Measurements from ENCODE around the gene SOX9. TPM values are rescaled to one million over a fixed set of nuclear protein-coding genes. Genes with fewer than 3 reads are reported as not detected.

Gene SOX9
- total RNA-seq, 2 donors from 2014 or later = not detected

DNA sequence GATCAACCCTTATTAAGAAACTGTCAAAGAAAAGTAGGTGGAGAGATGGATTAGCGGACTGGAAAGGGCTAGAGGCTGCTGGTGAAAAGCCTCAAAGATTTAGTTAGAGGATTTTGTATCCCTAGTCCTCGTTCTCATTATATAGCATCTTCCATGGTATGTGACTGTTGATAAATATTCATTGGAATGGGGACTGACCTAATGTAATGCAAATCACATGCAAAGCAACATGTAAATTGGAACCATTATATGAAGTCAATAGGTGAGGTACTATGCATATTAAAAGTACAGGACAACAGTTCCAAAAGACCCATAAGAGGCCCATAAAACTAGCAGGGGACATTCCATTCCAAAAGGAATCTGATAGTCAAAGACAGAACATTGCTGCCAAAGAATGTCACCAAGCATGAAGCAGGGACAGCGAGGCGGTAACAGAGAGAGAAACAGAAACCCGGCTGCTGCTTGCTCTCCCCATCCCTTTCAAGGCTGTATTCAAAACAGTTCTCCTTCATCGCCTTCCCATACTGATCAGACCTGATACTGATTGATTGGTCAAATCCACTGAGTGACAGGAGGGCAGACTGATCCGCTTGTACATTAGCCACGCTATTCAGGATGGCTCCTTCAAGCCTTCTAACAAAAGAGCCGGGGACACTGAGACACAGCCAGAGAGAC, 44.5 kb downstream of the SOX9 start:
- Mint-ChIP-seq H3K4me1 (ENCODE audit: low read depth) (no peaks in the 10 kb centered on the region), H3K4me3 (no peak overlapping the region), H3K27ac (no peak overlapping the region), H3K36me3 (ENCODE audit: insufficient read depth in 2 of 2) (no peaks in the 10 kb centered on the region), H3K27me3 (ENCODE audit: low read depth) (no peaks in the 10 kb centered on the region), H3K9me3 (peaks cover 3 to 5% of the 10 kb centered on the region in 2 donors)
- ATAC-seq (replicated peaks in 1 of 2) (no peak), DNase-seq (no peak)

DNA sequence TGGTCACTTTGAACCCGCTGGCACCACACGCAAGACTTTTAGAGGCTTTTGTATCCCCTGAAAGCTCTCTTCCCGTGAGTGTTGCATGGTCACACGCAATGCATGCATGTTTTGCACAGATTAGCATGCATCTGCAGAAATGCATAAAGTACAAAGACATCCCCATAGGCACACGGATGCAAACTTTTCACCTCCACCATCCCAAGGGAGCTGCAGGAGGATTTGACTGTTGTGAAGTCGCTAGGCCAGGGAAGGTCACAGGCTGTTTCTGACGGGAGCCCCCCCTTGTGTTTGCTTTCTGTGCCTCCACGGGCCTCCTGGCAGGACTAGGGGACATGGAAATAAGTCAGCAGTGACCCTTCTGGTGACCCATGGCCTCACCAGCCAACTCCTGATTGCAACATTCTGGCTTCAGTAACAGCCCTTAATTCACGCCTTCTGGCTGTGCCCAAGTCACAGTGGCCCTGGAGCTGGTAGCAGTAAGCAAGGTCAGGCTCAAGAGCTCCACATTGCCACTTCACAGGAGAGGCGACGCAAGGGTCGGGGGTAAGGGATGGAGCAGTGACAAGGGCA, 45.1 kb downstream of the SOX9 start:
- no peaks in the 10 kb centered on the region for H3K36me3 Mint-ChIP-seq (ENCODE audit: insufficient read depth in 2 of 2)
- DNase-seq (no peak), ATAC-seq (replicated peaks in 1 of 2) (no peak)
- H3K27ac Mint-ChIP-seq = no peak overlapping the region
- no peaks in the 10 kb centered on the region for H3K27me3 Mint-ChIP-seq (ENCODE audit: low read depth)
- H3K4me3 Mint-ChIP-seq = no peak overlapping the region
- H3K4me1 Mint-ChIP-seq (ENCODE audit: low read depth) = no peaks in the 10 kb centered on the region
- H3K9me3 Mint-ChIP-seq = peaks cover 3% of the 10 kb centered on the region in 2 donors

DNA sequence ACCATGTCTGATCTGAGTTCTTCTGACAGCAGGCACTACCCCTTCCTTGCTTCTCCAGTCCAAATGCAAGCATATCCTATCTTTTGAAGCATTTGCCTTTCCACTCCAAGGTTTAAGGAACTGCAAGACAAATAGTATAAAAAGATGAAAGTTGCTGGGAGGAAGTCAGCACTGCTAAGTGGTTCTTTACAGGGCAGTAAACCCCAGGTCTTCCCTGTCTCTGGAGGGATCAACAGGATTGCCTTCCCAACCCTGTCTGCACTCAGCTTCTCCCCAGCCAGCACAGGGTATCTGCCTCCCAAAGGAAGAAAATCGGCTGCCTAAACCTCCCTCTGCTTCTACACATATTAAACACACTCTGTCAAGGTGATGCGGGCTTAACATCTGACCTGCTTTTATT, 46.8 kb downstream of the SOX9 start:
- no peak overlapping the region for H3K27ac Mint-ChIP-seq
- H3K4me3 Mint-ChIP-seq = no peak overlapping the region
- H3K4me1 Mint-ChIP-seq (ENCODE audit: low read depth) = no peaks in the 10 kb centered on the region
- DNase-seq = no peak
- peaks cover 3% of the 10 kb centered on the region in 2 donors for H3K9me3 Mint-ChIP-seq
- H3K36me3 Mint-ChIP-seq (ENCODE audit: insufficient read depth in 2 of 2) = no peaks in the 10 kb centered on the region
- no peaks in the 10 kb centered on the region for H3K27me3 Mint-ChIP-seq (ENCODE audit: low read depth)
- no peak for ATAC-seq (replicated peaks in 1 of 2)

DNA sequence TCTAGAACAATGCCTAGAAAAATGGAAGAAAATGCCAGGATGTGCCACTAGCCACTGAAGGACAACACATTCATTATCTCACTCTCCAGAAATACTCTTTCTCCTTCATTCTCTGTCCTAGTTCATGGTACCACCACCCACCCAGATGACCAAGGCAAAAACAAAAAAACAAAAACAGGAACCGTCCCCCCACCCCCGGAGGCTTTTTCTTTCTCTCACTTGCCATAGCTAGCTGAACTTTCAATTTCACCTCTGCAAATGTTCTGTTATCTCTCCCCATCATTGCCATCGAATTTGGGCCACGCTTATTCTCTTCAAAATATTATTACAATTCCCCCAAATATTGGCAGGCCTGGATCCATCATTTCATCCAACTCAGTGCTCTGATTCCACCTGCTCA, 49.0 kb downstream of the SOX9 start:
- peaks cover 2 to 3% of the 10 kb centered on the region in 2 donors for H3K9me3 Mint-ChIP-seq
- no peak for DNase-seq
- H3K27me3 Mint-ChIP-seq (ENCODE audit: low read depth) = no peaks in the 10 kb centered on the region
- no peak overlapping the region for H3K27ac Mint-ChIP-seq
- no peaks in the 10 kb centered on the region for H3K4me1 Mint-ChIP-seq (ENCODE audit: low read depth)
- no peak overlapping the region for H3K4me3 Mint-ChIP-seq
- no peaks in the 10 kb centered on the region for H3K36me3 Mint-ChIP-seq (ENCODE audit: insufficient read depth in 2 of 2)
- ATAC-seq (replicated peaks in 1 of 2) = no peak

DNA sequence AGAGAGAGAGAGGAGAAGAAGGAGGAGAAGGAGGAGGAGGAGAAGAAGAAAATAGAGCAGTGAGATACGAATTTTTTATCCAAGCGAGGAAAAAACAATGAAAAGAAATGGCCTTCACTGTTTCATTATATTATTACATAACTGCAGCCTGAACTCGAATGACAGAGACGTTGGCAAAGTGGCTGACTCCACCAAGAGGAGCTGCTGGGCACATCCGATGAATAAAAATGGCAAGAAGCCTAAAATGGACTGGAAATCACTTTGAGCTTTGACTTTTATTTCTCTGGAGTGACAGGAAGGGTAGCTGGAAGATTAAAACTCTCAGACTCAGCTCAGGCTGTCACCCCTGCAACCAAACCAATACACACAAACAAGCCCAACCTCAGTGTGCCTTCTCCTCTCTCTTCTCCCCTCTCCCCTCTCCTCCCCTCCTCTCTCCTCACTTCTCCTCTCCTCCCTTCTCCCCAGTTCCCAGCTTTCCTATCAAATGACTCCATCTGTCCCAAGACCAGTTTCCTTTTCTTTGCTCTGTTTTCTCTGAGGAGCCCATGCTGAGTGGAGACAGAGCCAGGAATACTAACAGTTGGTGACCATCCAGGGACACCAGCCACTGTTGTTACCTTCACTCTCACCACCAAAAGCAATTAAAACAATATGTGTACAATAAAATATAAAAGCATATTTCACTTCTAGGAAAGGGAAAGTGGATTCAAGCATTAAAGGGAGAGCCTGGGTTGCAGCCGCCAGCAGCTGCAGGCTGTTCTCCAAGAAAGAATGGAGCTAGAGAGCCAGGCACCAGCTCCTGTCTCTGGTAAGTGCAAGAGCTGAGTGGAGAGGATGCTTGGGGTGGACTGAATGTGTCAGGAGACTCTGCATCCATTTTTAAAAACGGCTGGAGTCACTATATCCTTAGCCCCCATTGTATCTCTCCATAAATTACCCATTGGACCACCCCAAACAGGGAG, 51.2 kb downstream of the SOX9 start:
- Mint-ChIP-seq H3K9me3 (peaks cover 2 to 3% of the 10 kb centered on the region in 2 donors), H3K27ac (no peak overlapping the region), H3K27me3 (ENCODE audit: low read depth) (no peaks in the 10 kb centered on the region), H3K4me1 (ENCODE audit: low read depth) (no peaks in the 10 kb centered on the region), H3K4me3 (no peak overlapping the region), H3K36me3 (ENCODE audit: insufficient read depth in 2 of 2) (no peaks in the 10 kb centered on the region)
- ATAC-seq (replicated peaks in 1 of 2) (no peak), DNase-seq (no peak)

DNA sequence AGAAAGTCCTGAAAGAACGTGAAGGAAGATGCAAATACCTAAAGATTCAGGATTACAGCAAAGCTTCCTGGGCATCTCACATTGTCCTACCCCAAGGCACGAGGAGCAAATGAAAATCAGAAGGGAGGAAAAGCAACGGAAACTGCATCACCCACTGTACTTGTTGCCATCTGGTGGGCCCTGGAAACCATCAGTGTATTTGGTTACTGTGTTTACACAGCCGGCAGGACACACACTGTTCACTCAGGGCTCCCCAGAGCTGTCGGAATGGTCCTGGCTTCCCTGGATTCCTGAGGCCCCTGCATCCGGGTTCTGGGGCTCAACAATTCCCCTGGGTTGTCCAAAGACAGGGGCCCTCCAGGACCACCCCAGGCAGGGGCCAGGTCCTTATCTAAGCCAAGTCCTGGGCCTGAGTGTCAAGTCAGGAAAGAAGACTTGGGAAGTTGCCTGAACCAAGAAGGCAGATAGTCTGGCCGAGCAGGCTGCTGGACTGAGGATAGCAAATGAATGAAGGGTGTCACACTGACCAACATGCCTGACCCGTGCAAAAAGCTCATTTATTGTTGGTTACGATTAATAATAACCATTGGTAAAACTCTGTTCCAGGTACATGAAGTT, 52.8 kb downstream of the SOX9 start:
- no peak overlapping the region for H3K27ac Mint-ChIP-seq
- peaks cover 0 to 3% of the 10 kb centered on the region in 2 donors for H3K9me3 Mint-ChIP-seq
- no peaks in the 10 kb centered on the region for H3K27me3 Mint-ChIP-seq (ENCODE audit: low read depth)
- ATAC-seq (replicated peaks in 1 of 2) = no peak
- no peak for DNase-seq
- no peaks in the 10 kb centered on the region for H3K4me1 Mint-ChIP-seq (ENCODE audit: low read depth)
- no peaks in the 10 kb centered on the region for H3K36me3 Mint-ChIP-seq (ENCODE audit: insufficient read depth in 2 of 2)
- H3K4me3 Mint-ChIP-seq = no peak overlapping the region

DNA sequence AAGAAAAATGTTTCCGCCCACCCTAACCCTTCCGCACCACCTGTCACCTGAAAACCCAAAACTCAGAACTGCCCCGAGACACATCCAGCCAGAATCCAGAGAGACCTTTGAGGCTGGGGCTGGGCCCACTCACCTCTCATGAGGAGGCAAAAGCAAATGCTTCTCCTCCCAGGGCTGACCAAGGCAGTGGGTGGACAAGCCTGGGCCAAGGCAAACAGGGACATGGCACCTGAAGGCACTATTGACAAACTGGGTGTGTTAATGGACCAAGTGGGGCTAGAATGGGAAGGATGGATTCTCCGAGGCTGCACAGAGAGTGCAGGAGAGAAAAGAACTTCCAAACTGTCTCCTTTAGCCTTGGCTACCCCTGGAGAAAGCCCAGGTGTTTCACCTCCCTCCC, 54.4 kb downstream of the SOX9 start:
- DNase-seq (no peak), ATAC-seq (replicated peaks in 1 of 2) (no peak)
- H3K27me3 Mint-ChIP-seq (ENCODE audit: low read depth) = no peaks in the 10 kb centered on the region
- H3K27ac Mint-ChIP-seq = no peak overlapping the region
- H3K4me3 Mint-ChIP-seq = no peak overlapping the region
- H3K36me3 Mint-ChIP-seq (ENCODE audit: insufficient read depth in 2 of 2) = no peaks in the 10 kb centered on the region
- H3K4me1 Mint-ChIP-seq (ENCODE audit: low read depth) = no peaks in the 10 kb centered on the region
- H3K9me3 Mint-ChIP-seq = peaks cover 0 to 3% of the 10 kb centered on the region in 2 donors
